Osteocyte (in vitro differentiated cells): Measurements from ENCODE around the gene SDC3. TPM values are rescaled to one million over a fixed set of nuclear protein-coding genes. Genes with fewer than 3 reads are reported as not detected.

Experiments used
- DNase-seq: peaks from one replicate; pipeline ENCODE4 v3.0.0; 2021; ENCODE audit warnings: mixed read lengths; ENCODE audit not compliant: unreplicated experiment; ENCODE audit errors: extremely low spot score
- H3K27ac Mint-ChIP-seq: one replicate; pipeline ENCODE4 v1.8.0; 2021; ENCODE audit warnings: mild to moderate bottlenecking, mixed read lengths; ENCODE audit not compliant: unreplicated experiment
- H3K27me3 Mint-ChIP-seq: one replicate; pipeline ENCODE4 v1.8.0; 2021; ENCODE audit warnings: mixed read lengths; ENCODE audit not compliant: unreplicated experiment
- H3K36me3 Mint-ChIP-seq: one replicate; pipeline ENCODE4 v1.8.0; 2021; ENCODE audit warnings: mixed read lengths; ENCODE audit not compliant: unreplicated experiment
- H3K4me1 Mint-ChIP-seq: one replicate; pipeline ENCODE4 v1.8.0; 2021; ENCODE audit warnings: mixed read lengths; ENCODE audit not compliant: unreplicated experiment
- H3K4me3 Mint-ChIP-seq: one replicate; pipeline ENCODE4 v1.8.0; 2021; ENCODE audit warnings: mild to moderate bottlenecking, moderate library complexity, mixed read lengths; ENCODE audit not compliant: unreplicated experiment
- H3K9me3 Mint-ChIP-seq: one replicate; pipeline ENCODE4 v1.8.0; 2021; ENCODE audit warnings: mixed read lengths; ENCODE audit not compliant: unreplicated experiment
- CTCF ChIP-seq: fragments of 200-600 bp; sonication (generic); IDR thresholded peaks from 2 replicates; pipeline ENCODE4 v1.5.0; 2021; ENCODE audit warnings: antibody characterized with exemption, mild to moderate bottlenecking, moderate library complexity
- total RNA-seq: library from RNA; stranded (reverse); gene quantifications from 2 replicates; pipeline ENCODE4 v1.2.1, GENCODE V29; 2021

SDC3 gene
- total RNA-seq, 1 donor from 2014 or later = 54.4 TPM

- no peak overlapping the region for H3K4me3 Mint-ChIP-seq
- TF ChIP-seq CTCF = no peak
- H3K36me3 Mint-ChIP-seq = no peaks in the 10 kb centered on the region
- DNase-seq = no peak
- H3K27me3 Mint-ChIP-seq = no peaks in the 10 kb centered on the region
- no peaks in the 10 kb centered on the region for H3K9me3 Mint-ChIP-seq
- H3K27ac Mint-ChIP-seq = no peak overlapping the region
- H3K4me1 Mint-ChIP-seq = peaks cover 43% of the 10 kb centered on the region
Measured at GRCh38 chr1:30856260-30856790, 52.2 kb downstream of the SDC3 start.

- TF ChIP-seq CTCF = no peak
- no peak for DNase-seq
- no peak overlapping the region for H3K4me3 Mint-ChIP-seq
- no peaks in the 10 kb centered on the region for H3K36me3 Mint-ChIP-seq
- H3K27ac Mint-ChIP-seq = no peak overlapping the region
- H3K27me3 Mint-ChIP-seq = no peaks in the 10 kb centered on the region
- H3K4me1 Mint-ChIP-seq = peaks cover 43% of the 10 kb centered on the region
- no peaks in the 10 kb centered on the region for H3K9me3 Mint-ChIP-seq
Measured at GRCh38 chr1:30855686-30856259, 52.8 kb downstream of the SDC3 start.

- Mint-ChIP-seq H3K4me3 (no peak overlapping the region), H3K27me3 (peaks cover 3% of the 10 kb centered on the region), H3K9me3 (no peaks in the 10 kb centered on the region), H3K27ac (no peak overlapping the region), H3K4me1 (peaks cover 30% of the 10 kb centered on the region), H3K36me3 (no peaks in the 10 kb centered on the region)
- DNase-seq = no peak
- no peak for TF ChIP-seq CTCF
Measured at GRCh38 chr1:30853350-30853749, 55.2 kb downstream of the SDC3 start.

GRCh38 chr1:30852026-30852425 is 56.5 kb downstream of the SDC3 start:
- H3K4me1 Mint-ChIP-seq = peaks cover 26% of the 10 kb centered on the region
- H3K27ac Mint-ChIP-seq = no peak overlapping the region
- DNase-seq = no peak
- no peaks in the 10 kb centered on the region for H3K36me3 Mint-ChIP-seq
- no peak for TF ChIP-seq CTCF
- no peaks in the 10 kb centered on the region for H3K9me3 Mint-ChIP-seq
- peaks cover 3% of the 10 kb centered on the region for H3K27me3 Mint-ChIP-seq
- no peak overlapping the region for H3K4me3 Mint-ChIP-seq

- H3K27me3 Mint-ChIP-seq = peaks cover 3% of the 10 kb centered on the region
- no peaks in the 10 kb centered on the region for H3K36me3 Mint-ChIP-seq
- H3K27ac Mint-ChIP-seq = no peak overlapping the region
- H3K9me3 Mint-ChIP-seq = no peaks in the 10 kb centered on the region
- H3K4me3 Mint-ChIP-seq = no peak overlapping the region
- no peak for DNase-seq
- no peak for TF ChIP-seq CTCF
- peaks cover 21% of the 10 kb centered on the region for H3K4me1 Mint-ChIP-seq
Measured at GRCh38 chr1:30851286-30851685, 57.3 kb downstream of the SDC3 start.
